K562 (cell line): ENCODE measurements around the gene CD37. TPM values are rescaled to one million over a fixed set of nuclear protein-coding genes. Genes with fewer than 3 reads are reported as not detected.
"Not testable (repeated sequence)": the region's sequence is repeated elsewhere in the genome, so short reads cannot be mapped to it uniquely, and the experiment has no call there.

Experiments used
- ATAC-seq: fragments of 200-7000 bp; cut with Tn5 transposase; 3 replicates; pipeline ENCODE4 v1.9.1; 2020; ENCODE audit warnings: moderate library complexity
- BruUV-seq: library from RNA; stranded (reverse); fragments of 400-500 nt; replicated peaks from 2 replicates; lab custom pipeline; 2021; lab: Mats Ljungman, UMichigan
- CTCF ChIA-PET: fragments of 300-600 bp; formaldehyde crosslinking; extraction: SDS; loops from one replicate; lab custom pipeline; 2021; ENCODE audit warnings: low intra/inter-chr PET ratio; lab: Yijun Ruan, JAX
- POLR2A ChIA-PET: fragments of 300-600, 350-650 bp; sonication (Branson Sonifier 250); formaldehyde crosslinking; extraction: SDS; loops from one replicate; lab custom pipeline; 2021; ENCODE audit warnings: antibody characterized with exemption, inconsistent platforms; lab: Yijun Ruan, JAX
- DNase-seq, 4 experiments: peaks; one replicate each; pipeline versions ENCODE4 v3.0.0 to v3.0.0-alpha.2; 2011 to 2018; ENCODE audit warnings: low spot score in 3 of 4, mixed read lengths in 3 of 4; ENCODE audit errors: extremely low read depth in 1 of 4
- FAIRE-seq: peaks from 2 replicates; lab custom pipeline; 2011; peaks lifted over from hg19 to GRCh38; lab: Jason Lieb, UNC
- H2AFZ ChIP-seq: 2 replicates; pipeline ENCODE4 v1.6.0; 2011; ENCODE audit warnings: low read depth, low read length, control low read depth, inconsistent platforms
- H3K27ac ChIP-seq: fragments of 200-600 bp; 3 replicates; pipeline ENCODE4 v1.8.0; 2011; ENCODE audit warnings: low read depth, mild to moderate bottlenecking, control low read depth, inconsistent platforms, low read length, moderate library complexity, mixed read lengths; ENCODE audit errors: extremely low read depth
- H3K27me3 ChIP-seq, 2 experiments: fragments of 300-600 bp in 1 of 2; 2 replicates in 1 of 2; 3 replicates in 1 of 2; pipeline versions ENCODE4 v1.6.0 to v1.8.0; 2011; ENCODE audit warnings: inconsistent platforms in 2 of 2, low read length in 2 of 2, mild to moderate bottlenecking in 1 of 2, mixed read lengths in 1 of 2, moderate library complexity in 1 of 2; ENCODE audit not compliant: control insufficient read depth in 2 of 2, insufficient read depth in 2 of 2
- H3K36me3 ChIP-seq: fragments of 300-600 bp; 3 replicates; pipeline ENCODE4 v1.8.0; 2011; ENCODE audit warnings: mild to moderate bottlenecking, low read length, inconsistent platforms; ENCODE audit not compliant: control insufficient read depth, insufficient read depth
- H3K4me1 ChIP-seq, 2 experiments: fragments of 200-600 bp in 1 of 2; replicated peaks in 1 of 2; 2 replicates in 1 of 2; 3 replicates in 1 of 2; pipeline versions ENCODE4 v1.5.1 to v1.8.0; 2011; ENCODE audit warnings: inconsistent platforms in 2 of 2, low read length in 2 of 2, mild to moderate bottlenecking in 1 of 2, mixed read lengths in 1 of 2, moderate library complexity in 1 of 2; ENCODE audit not compliant: control insufficient read depth in 2 of 2, insufficient read depth in 2 of 2
- H3K4me2 ChIP-seq: 2 replicates; pipeline ENCODE4 v1.6.1; 2011; ENCODE audit warnings: low read length, control low read depth, inconsistent platforms, mixed read lengths; ENCODE audit not compliant: insufficient read depth
- H3K4me3 ChIP-seq: fragments of 200-600 bp; sonication (generic), shearing (Covaris generic); 2 replicates; pipeline ENCODE4 v1.5.1; 2016; ENCODE audit warnings: control low read depth, inconsistent platforms
- H3K79me2 ChIP-seq: fragments of 200-600 bp; 3 replicates; pipeline ENCODE4 v1.8.0; 2011; ENCODE audit warnings: low read length, inconsistent platforms; ENCODE audit not compliant: control insufficient read depth, insufficient read depth
- H3K9ac ChIP-seq, 2 experiments: 2 replicates each; pipeline versions ENCODE4 v1.6.0 to v1.6.1; 2011; ENCODE audit warnings: low read depth in 2 of 2, low read length in 2 of 2, control low read depth in 1 of 2, inconsistent platforms in 1 of 2, mild to moderate bottlenecking in 1 of 2, mixed read lengths in 1 of 2; ENCODE audit not compliant: insufficient read depth in 1 of 2
- H3K9me1 ChIP-seq: one replicate; pipeline ENCODE4 v1.6.0; 2011; ENCODE audit warnings: inconsistent platforms, mild to moderate bottlenecking, low read length, moderate library complexity; ENCODE audit not compliant: control insufficient read depth, insufficient read depth
- H3K9me3 ChIP-seq: replicated peaks from 2 replicates; pipeline ENCODE4 v1.5.1; 2011; ENCODE audit warnings: low read depth, low read length, inconsistent platforms; ENCODE audit not compliant: control insufficient read depth, insufficient read depth
- H4K20me1 ChIP-seq: replicated peaks from 2 replicates; pipeline ENCODE4 v1.6.1; 2011; ENCODE audit warnings: low read length, inconsistent platforms, mixed read lengths; ENCODE audit not compliant: control insufficient read depth, insufficient read depth
- CREM ChIP-seq: IDR thresholded peaks from 2 replicates; pipeline ENCODE4 v1.6.1; 2014; ENCODE audit warnings: antibody characterized with exemption, low read depth
- HCFC1 ChIP-seq: IDR thresholded peaks from 2 replicates; pipeline ENCODE4 v1.6.1; 2012; ENCODE audit warnings: low read depth, low read length, improper control_type of control experiment
- RAD51 ChIP-seq: fragments of 450-650 bp; IDR thresholded peaks from 2 replicates; pipeline ENCODE4 v1.7.1; 2016; ENCODE audit warnings: low read depth, mild to moderate bottlenecking, borderline replicate concordance
- REST ChIP-seq, 2 experiments: fragments of 450-650 bp; formaldehyde crosslinking in 1 of 2; IDR thresholded peaks; 2 replicates each; pipeline versions ENCODE4 v1.4.0 to v1.6.1; 2014 to 2020; ENCODE audit warnings: mild to moderate bottlenecking in 2 of 2, borderline replicate concordance in 1 of 2, low read depth in 1 of 2
- ZNF121 ChIP-seq: sonication (generic); formaldehyde crosslinking; conservative IDR thresholded peaks from 2 replicates; pipeline ENCODE4 v1.8.0; 2022; ENCODE audit warnings: missing genetic modification reagents
- WGBS: fragments of 100-300 bp; shearing (Covaris generic); methylation state at CpG from one replicate; pipeline ENCODE4 v1.1.6; 2016; ENCODE audit warnings: low coverage, mixed read lengths; ENCODE audit not compliant: insufficient coverage; ENCODE audit errors: missing lambda C conversion rate; 5-methylcytosine and 5-hydroxymethylcytosine counted together
- in situ Hi-C: fragments of 300-500 bp; cut with MboI; formaldehyde crosslinking; loops from 4 replicates; pipeline ENCODE4 v1.15.0; 2018; ENCODE audit warnings: inconsistent platforms, mixed read lengths
- intact Hi-C: fragments of 100-400 bp; cut with micrococcal nuclease; formaldehyde crosslinking; loops from 2 replicates; pipeline ENCODE4 v1.14.2; 2022
- polyA plus RNA-seq, 8 experiments: library from polyadenylated mRNA; depleted of rRNA in 4 of 8; stranded (reverse) in 5 of 8; unstranded in 3 of 8; fragments of >200 nt; fragmentation: Nextera tagmentation in 2 of 8; fragmentation: Illumina TruSeq in 1 of 8; extraction: Ambion mirVana in 2 of 8; extraction: Trizol in 1 of 8; gene quantifications; 2 replicates each; pipeline versions ENCODE4 v1.2.1 to v1.2.3, GENCODE V29; 2011 to 2014; ENCODE audit warnings: inconsistent platforms in 1 of 8, missing spikeins in 1 of 8
- total RNA-seq, 7 experiments: library from RNA; depleted of rRNA in 6 of 7; stranded (reverse); fragments of >200 nt in 6 of 7; fragmentation: Illumina TruSeq in 2 of 7; extraction: Trizol in 2 of 7; gene quantifications; 2 replicates each; pipeline versions ENCODE4 v1.2.1 to v1.2.3, GENCODE V29; 2011 to 2021; ENCODE audit warnings: low replicate concordance in 1 of 7

The CD37 gene
- total and polyA plus RNA-seq, 9 of the 15 experiments (the other 6 are each of a cell fraction or from before 2014, with no cell fraction given), result 2.5 to 19.0 (median 7.4) TPM

GRCh38 chr19:49331187-49331586 lies 4.0 kb upstream of the CD37 start:
- DNase-seq, result not testable (repeated sequence)
- H3K4me1 ChIP-seq, result peaks cover 21 to 40% of the 10 kb centered on the region in 2 experiments; a peak in 4 of 5 replicates

GRCh38 chr19:49331616-49332055 lies 3.6 kb upstream of the CD37 start:
- H3K27me3 ChIP-seq, result no peaks in the 10 kb centered on the region
- H3K36me3 ChIP-seq, result 0 out of 3 replicates have a peak, but pooled peaks cover 3% of the 10 kb centered on the region
- ChIA-PET CTCF (no interaction called here), POLR2A (no interaction called here)
- peak; percentile 96 for FAIRE-seq
- H2AFZ ChIP-seq, result peak overlapping the region; percentile 86
- no peaks in the 10 kb centered on the region for H3K9me1 ChIP-seq
- 14% methylated on average over 2 of the region's 2 CpGs for WGBS
- ATAC-seq, result peak; percentile 95
- no peaks in the 10 kb centered on the region for H3K79me2 ChIP-seq
- intact Hi-C loops (no loop called here), in situ Hi-C loops (no loop called here)
- no peak overlapping the region for H3K9ac ChIP-seq
- no peak overlapping the region for H3K4me3 ChIP-seq
- H3K4me1 ChIP-seq, result peaks cover 24 to 45% of the 10 kb centered on the region in 2 experiments; a peak in 4 of 5 replicates
- H3K27ac ChIP-seq, result no peak overlapping the region
- H3K4me2 ChIP-seq, result peak overlapping the region; percentile 11; the same call in 1 of the 2 replicates
- BruUV-seq, result no TSS peak
- H3K9me3 ChIP-seq, result no peaks in the 10 kb centered on the region
- DNase-seq, result peak; percentile 72 to 81 (median 73)
- H4K20me1 ChIP-seq, result no peaks in the 10 kb centered on the region
- TF ChIP-seq HCFC1, result peak; percentile 91
- TF ChIP-seq CREM, result peak; percentile 48; the same call in 1 of the 2 replicates
- TF ChIP-seq REST (IDR thresholded peaks at IDR 0.05; ENCODE audit: borderline replicate concordance), result peak; percentile 63
- TF ChIP-seq REST (CRISPR knock-in tag; IDR thresholded peaks at IDR 0.05; ENCODE audit: low read depth), result no peak
- peak; percentile 93 for TF ChIP-seq RAD51

More at GRCh38 chr19:49331187-49331586, 4.0 kb upstream of the CD37 start:
- Histone ChIP-seq H2AFZ (peak overlapping the region; percentile 86), H3K4me2 (peak overlapping the region; percentile 11; the same call in 1 of the 2 replicates)
- H3K9me1 ChIP-seq, H3K79me2 ChIP-seq, H3K36me3 ChIP-seq, H3K4me3 ChIP-seq, H3K9me3 ChIP-seq, FAIRE-seq, H3K9ac ChIP-seq, H3K27ac ChIP-seq, POLR2A ChIA-PET, ATAC-seq, BruUV-seq, in situ Hi-C loops, H3K27me3 ChIP-seq, CTCF ChIA-PET, intact Hi-C loops, H4K20me1 ChIP-seq: not testable (repeated sequence)
- TF ChIP-seq ZNF121 (CRISPR knock-in tag), result peak; percentile 51; the same call in 1 of the 2 replicates
- 61% methylated on average over 4 of the region's 4 CpGs for WGBS
